Breast epithelium (tissue), 4 donors: ENCODE measurements around the gene TNP2. TPM values are rescaled to one million over a fixed set of nuclear protein-coding genes. Genes with fewer than 3 reads are reported as not detected.

Experiments
- DNase-seq, 2 donors: peaks; one replicate each; pipeline ENCODE4 v3.0.0-alpha.2; 2019; ENCODE audit warnings: low spot score in 2 of 2
- H3K27ac ChIP-seq, 2 donors: fragments of 200-600 bp; sonication (generic) in 1 of 2; one replicate each; pipeline ENCODE4 v1.5.1; 2016 to 2019; ENCODE audit warnings: mild to moderate bottlenecking in 1 of 2
- H3K27me3 ChIP-seq, 2 donors: fragments of 200-600 bp; sonication (generic) in 1 of 2; one replicate each; pipeline versions ENCODE4 v1.5.1 to v1.6.0; 2017 to 2019; ENCODE audit warnings: control low read depth in 1 of 2, mild to moderate bottlenecking in 1 of 2
- H3K36me3 ChIP-seq: fragments of 200-600 bp; one replicate; pipeline ENCODE4 v1.5.1; 2019
- H3K4me1 ChIP-seq, 2 donors: fragments of 200-600 bp; sonication (generic); one replicate each; pipeline ENCODE4 v1.5.1; 2016 to 2019; ENCODE audit warnings: control low read depth in 1 of 2
- H3K4me3 ChIP-seq, 3 donors: fragments of 200-600 bp; sonication (generic); 1 replicate in 2 of 3; 2 replicates in 1 of 3; pipeline ENCODE4 v1.5.1; 2016 to 2019; ENCODE audit warnings: mild to moderate bottlenecking in 3 of 3, moderate library complexity in 2 of 3
- H3K9me3 ChIP-seq, 2 donors: fragments of 200-600 bp; sonication (generic) in 1 of 2; one replicate each; pipeline ENCODE4 v1.5.1; 2016 to 2019; ENCODE audit warnings: control low read depth in 1 of 2
- CTCF ChIP-seq, 3 donors: fragments of 450-650 bp; IDR thresholded peaks; one replicate each; pipeline ENCODE4 v1.5.1; 2016 to 2017; ENCODE audit warnings: antibody characterized with exemption in 3 of 3, mild to moderate bottlenecking in 3 of 3, moderate library complexity in 3 of 3
- POLR2A ChIP-seq: fragments of 450-650 bp; IDR thresholded peaks from one replicate; pipeline ENCODE4 v1.6.1; 2016; ENCODE audit warnings: antibody characterized with exemption, mild to moderate bottlenecking, moderate library complexity
- POLR2AphosphoS5 ChIP-seq, 3 donors: sonication (generic); formaldehyde crosslinking; IDR thresholded peaks; one replicate each; pipeline ENCODE4 v1.6.1; 2017; ENCODE audit warnings: antibody characterized with exemption in 3 of 3
- intact Hi-C: fragments of 100-400 bp; cut with DNase I; formaldehyde crosslinking; loops from one replicate; pipeline ENCODE4 v1.15.1; 2023; ENCODE audit warnings: low total_unique reads
- total RNA-seq, 3 donors: library from RNA; depleted of rRNA; stranded (reverse); fragments of >200 nt; gene quantifications; one replicate each; pipeline ENCODE4 v1.1.0, GENCODE V29; 2016

TNP2 gene
- total RNA-seq, 3 donors from 2014 or later, result not detected

GRCh38 chr16:11251525-11252481 lies 17.3 kb downstream of the TNP2 start:
- no peaks in the 10 kb centered on the region for H3K9me3 ChIP-seq
- no peaks in the 10 kb centered on the region for H3K27me3 ChIP-seq
- H3K36me3 ChIP-seq, result no peaks in the 10 kb centered on the region
- intact Hi-C loops, result no loop called here
- DNase-seq, result no peak
- H3K4me3 ChIP-seq, result peak overlapping the region in 1 of 3 donors; percentile 68
- H3K27ac ChIP-seq, result no peak overlapping the region
- TF ChIP-seq POLR2AphosphoS5 (IDR thresholded peaks at IDR 0.05), result no peak
- no peak for TF ChIP-seq CTCF (IDR thresholded peaks at IDR 0.05)
- no peak for TF ChIP-seq POLR2A
- H3K4me1 ChIP-seq, result peaks cover 0 to 2% of the 10 kb centered on the region in 2 donors

- H3K4me3 ChIP-seq, result no peak overlapping the region
- no peak for TF ChIP-seq POLR2AphosphoS5 (IDR thresholded peaks at IDR 0.05)
- no peak for TF ChIP-seq POLR2A
- TF ChIP-seq CTCF (IDR thresholded peaks at IDR 0.05), result no peak
- H3K27ac ChIP-seq, result no peak overlapping the region
- H3K4me1 ChIP-seq, result peaks cover 0 to 2% of the 10 kb centered on the region in 2 donors
- H3K9me3 ChIP-seq, result no peaks in the 10 kb centered on the region
- no peaks in the 10 kb centered on the region for H3K27me3 ChIP-seq
- DNase-seq, result no peak
- intact Hi-C loops, result no loop called here
- no peaks in the 10 kb centered on the region for H3K36me3 ChIP-seq
These were observed 18.2 kb downstream of the TNP2 start for GRCh38 chr16:11250786-11251524.

- no peaks in the 10 kb centered on the region for H3K36me3 ChIP-seq
- peaks cover 0 to 2% of the 10 kb centered on the region in 2 donors for H3K4me1 ChIP-seq
- TF ChIP-seq POLR2A (no peak), POLR2AphosphoS5 (IDR thresholded peaks at IDR 0.05) (no peak), CTCF (IDR thresholded peaks at IDR 0.05) (no peak)
- no peak overlapping the region for H3K4me3 ChIP-seq
- intact Hi-C loops, result no loop called here
- H3K27ac ChIP-seq, result no peak overlapping the region
- DNase-seq, result no peak
- H3K27me3 ChIP-seq, result no peaks in the 10 kb centered on the region
- H3K9me3 ChIP-seq, result no peaks in the 10 kb centered on the region
These were observed 18.9 kb downstream of the TNP2 start for GRCh38 chr16:11250091-11250785.

GRCh38 chr16:11249233-11250061 lies 19.7 kb downstream of the TNP2 start:
- Histone ChIP-seq H3K27me3 (no peaks in the 10 kb centered on the region), H3K27ac (no peak overlapping the region), H3K4me1 (no peaks in the 10 kb centered on the region), H3K36me3 (no peaks in the 10 kb centered on the region), H3K9me3 (no peaks in the 10 kb centered on the region), H3K4me3 (no peak overlapping the region)
- TF ChIP-seq CTCF (IDR thresholded peaks at IDR 0.05), result no peak
- TF ChIP-seq POLR2A, result no peak
- TF ChIP-seq POLR2AphosphoS5 (IDR thresholded peaks at IDR 0.05), result no peak
- no peak for DNase-seq
- intact Hi-C loops, result no loop called here
